Activated CD8-positive, alpha-beta memory T cell treated with anti-CD3 and anti-CD28 coated beads, Interleukin-2, amount 50 U/mL, for 1 hour (primary cell): ENCODE measurements around the gene CAMKMT.

Experiments
- DNase-seq: peaks from one replicate; pipeline ENCODE4 v3.0.0-alpha.2; 2020; ENCODE audit errors: extremely low read depth

CAMKMT gene

GRCh38 chr2:44444881-44445280, 83.1 kb downstream of the CAMKMT start:
- DNase-seq, result no peak

- no peak for DNase-seq
Observed at GRCh38 chr2:44448860-44449527, 87.2 kb downstream of the CAMKMT start.

GRCh38 chr2:44450082-44450481, 88.3 kb downstream of the CAMKMT start:
- DNase-seq, result no peak

- DNase-seq, result no peak
Observed at GRCh38 chr2:44450806-44451205, 89.1 kb downstream of the CAMKMT start.

DNA sequence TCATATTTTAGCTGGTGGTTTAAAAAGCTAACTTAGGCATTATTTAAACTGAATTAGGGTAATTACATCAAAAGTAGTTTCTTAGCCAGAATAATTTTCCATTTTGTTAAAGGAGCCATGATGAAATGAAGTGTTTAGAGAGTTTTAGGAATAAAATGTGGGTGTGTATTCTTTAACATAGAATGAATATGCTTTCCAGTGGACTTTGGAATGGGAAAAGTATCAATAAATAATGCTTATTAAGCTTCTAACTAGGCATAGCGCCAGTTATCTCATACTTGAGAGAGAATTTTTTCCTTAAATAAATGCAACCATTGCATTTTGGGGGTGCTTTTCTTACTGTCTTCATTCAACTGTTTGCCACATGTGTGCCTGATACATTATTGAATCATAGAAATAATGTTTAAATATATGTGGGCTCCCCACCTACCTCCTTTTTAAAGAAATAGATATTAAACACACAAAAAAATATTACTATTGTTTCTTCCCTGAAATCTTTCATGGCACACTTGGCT, 90.4 kb downstream of the CAMKMT start:
- DNase-seq, result no peak

DNA sequence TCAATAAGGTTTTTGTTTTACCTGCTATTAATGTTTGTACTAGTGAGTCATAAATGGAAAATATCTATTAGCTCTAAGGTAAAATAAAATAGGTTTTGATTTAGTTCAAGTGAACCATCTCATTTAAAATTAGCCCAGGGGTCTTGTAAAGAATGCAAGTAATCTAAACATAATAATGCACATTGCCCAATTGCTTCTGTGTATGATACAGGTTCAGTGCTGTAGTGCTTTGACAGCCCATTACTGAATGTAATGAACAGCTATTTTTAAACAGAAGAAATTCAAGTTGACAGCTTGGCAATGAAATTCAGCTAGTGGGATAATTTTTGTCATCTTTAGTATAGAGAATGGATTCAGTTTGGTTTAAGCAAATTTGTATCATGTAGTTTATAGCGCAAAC, 91.5 kb downstream of the CAMKMT start:
- DNase-seq, result no peak

GRCh38 chr2:44455877-44456276, 94.1 kb downstream of the CAMKMT start:
- DNase-seq, result no peak

DNA sequence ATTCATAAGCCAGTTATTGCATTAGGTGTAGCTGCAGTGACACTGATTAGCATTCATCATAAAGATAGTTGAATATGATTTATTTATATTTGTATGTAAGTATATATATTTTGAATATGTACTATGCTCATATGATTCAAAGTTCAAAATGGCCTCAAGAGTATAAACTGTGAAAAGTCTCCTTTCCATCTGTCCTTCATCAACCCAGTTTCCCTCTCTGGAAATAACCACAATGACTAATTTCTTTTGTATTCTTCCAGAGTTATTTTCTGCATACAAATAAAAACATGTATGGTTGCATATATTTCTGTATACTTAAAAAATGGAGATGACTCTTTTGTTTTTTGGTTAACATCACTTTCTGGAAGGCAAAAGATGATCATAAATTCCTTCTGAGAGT, 95.2 kb downstream of the CAMKMT start:
- no peak for DNase-seq

- DNase-seq, result no peak
Observed at GRCh38 chr2:44459739-44460138, 98.0 kb downstream of the CAMKMT start.

GRCh38 chr2:44462934-44463849, 101.4 kb downstream of the CAMKMT start:
- no peak for DNase-seq

GRCh38 chr2:44464437-44464836, 102.7 kb downstream of the CAMKMT start:
- DNase-seq, result no peak

- no peak for DNase-seq
Observed at GRCh38 chr2:44470151-44470550, 108.4 kb downstream of the CAMKMT start.

DNA sequence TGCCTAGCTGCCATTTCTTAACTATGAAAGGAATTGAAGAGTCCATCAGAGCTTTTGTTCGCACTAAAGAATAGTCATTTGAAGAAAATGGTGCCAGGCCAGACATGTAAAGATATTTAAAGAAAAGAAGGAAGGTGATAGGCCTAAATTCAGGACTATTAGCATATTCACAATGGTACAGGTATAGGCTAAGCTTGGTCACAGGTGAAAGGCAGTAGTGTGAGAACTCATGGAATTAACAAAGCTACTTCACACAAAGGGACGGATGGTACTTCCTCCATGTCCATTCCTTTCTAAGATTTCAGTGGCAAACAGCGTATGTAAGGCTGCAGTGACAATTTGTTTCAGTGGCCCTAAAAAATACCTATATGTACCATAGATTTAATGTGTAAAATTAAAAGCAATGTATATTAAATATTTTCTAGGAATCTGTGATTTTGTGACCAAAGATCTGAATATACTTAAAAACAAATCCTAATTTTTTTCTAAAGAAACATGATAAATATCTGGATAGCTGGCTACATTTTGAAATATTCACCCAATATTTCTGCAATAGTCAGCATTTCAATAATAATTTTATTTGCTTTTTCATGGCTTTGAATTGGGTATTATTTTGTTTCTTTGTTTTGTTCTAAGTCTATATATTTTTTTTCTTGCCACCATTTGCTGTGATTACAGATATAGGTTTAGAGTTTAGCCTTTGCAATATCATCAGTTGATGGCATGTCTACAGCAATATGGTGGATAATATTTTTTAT, 116.1 kb downstream of the CAMKMT start:
- no peak for DNase-seq

- DNase-seq, result no peak
Observed at GRCh38 chr2:44479127-44479887, 117.6 kb downstream of the CAMKMT start.

DNA sequence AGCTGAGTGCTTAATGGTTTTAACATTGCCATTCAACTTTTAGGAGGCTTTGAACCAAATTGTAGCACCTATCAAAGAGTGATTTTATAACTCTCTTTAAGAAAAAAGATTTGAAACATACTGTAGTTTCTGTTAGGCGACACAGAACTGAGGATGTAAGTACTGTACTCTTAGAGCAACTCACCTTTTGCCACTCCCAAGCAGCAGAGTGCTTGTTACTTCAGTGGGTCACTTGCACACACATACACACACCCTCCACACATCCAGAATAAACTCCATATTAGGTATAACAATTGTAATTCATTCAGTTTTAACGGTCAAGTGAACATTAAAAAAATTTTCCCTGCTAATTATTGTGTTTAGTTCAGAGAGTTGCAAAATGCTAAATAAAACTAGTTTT, 118.3 kb downstream of the CAMKMT start:
- DNase-seq, result no peak

DNA sequence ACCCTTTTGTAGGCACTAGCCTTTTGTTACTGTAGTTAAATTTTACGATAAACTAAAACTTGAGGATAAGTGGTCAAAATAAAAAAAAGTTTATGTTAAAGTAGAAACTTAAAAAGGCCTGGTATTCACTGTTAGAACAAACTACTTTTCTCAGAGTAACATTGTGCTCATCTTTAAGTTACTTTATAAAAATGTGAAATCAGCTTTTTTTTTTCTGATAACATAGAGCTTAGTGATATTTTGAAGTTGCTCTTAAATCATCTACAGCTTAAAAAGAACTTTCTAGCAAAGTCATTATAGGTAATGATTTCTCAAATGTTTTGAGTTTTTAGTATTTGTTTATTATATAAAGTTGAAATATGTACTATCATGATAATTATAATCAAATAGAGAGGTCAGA, 125.3 kb downstream of the CAMKMT start:
- DNase-seq, result no peak

DNA sequence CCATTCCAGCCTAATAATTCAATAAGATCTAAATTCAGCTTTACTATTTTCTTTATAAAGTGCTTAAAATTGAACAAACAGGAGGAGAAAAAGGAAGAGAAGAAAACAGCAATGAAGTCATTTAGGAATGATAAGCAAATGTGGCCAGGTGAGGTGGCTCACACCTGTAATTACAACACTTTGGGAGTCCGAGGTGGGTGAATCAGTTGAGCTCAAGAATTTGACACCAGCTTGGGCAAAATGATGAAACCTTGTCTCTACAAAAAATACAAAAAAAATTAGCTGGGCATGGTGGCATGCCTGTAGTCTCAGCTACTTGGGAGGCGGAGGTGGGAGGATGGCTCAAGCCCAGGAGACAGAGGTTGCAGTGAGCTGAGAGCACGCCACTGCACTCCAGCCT, 129.0 kb downstream of the CAMKMT start:
- no peak for DNase-seq

GRCh38 chr2:44494006-44494405, 132.3 kb downstream of the CAMKMT start:
- no peak for DNase-seq

- no peak for DNase-seq
Observed at GRCh38 chr2:44495035-44495434, 133.3 kb downstream of the CAMKMT start.

- no peak for DNase-seq
Observed at GRCh38 chr2:44495544-44495943, 133.8 kb downstream of the CAMKMT start.

- no peak for DNase-seq
Observed at GRCh38 chr2:44496130-44496529, 134.4 kb downstream of the CAMKMT start.

DNA sequence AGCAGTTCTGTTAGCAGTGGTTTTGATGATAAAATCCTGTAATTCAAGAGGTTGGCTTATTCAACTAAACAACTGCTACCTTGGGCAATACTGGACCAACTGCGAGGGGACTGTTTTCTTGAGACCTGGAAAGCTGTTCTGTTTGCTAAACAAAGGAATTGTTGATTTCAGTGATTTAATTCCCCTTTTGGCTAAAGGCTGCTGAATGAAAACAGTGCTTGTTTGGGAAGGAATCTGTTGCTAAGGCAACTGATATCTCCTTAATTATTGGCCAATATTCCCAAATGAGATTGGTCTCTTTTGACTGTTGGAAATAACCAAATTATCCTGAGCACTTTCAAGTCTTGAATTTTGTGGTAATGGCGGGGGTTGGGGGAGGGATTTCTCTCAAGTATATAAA, 136.8 kb downstream of the CAMKMT start:
- no peak for DNase-seq
